Measurements from ENCODE around the gene RASL11A. TPM values are rescaled to one million over a fixed set of nuclear protein-coding genes. Genes with fewer than 3 reads are reported as not detected.
"Not testable (repeated sequence)": the region's sequence is repeated elsewhere in the genome, so short reads cannot be mapped to it uniquely, and the experiment has no call there.

Gene RASL11A
- total RNA-seq (2014; rRNA removed) (43.3 and 59.7 TPM in 2 replicates), Bru-seq, nascent RNA (percentile 91 among the genes with signal in this experiment), BruChase-seq, experiment 1, labeled RNA remaining after a 6-hour chase (percentile 95 among the genes with signal in this experiment), BruChase-seq, experiment 2, labeled RNA remaining after a 2-hour chase (percentile 97 among the genes with signal in this experiment)
- long read RNA-seq, transcript RASL11A-201 (4 exons, 1,543 nt), result major isoform, 16 of 25 reads
- long read RNA-seq, partial matches to known transcripts, result 4 of 25 reads
- long read RNA-seq, other reads (novel, unspliced or antisense), result 2 of 25 reads

- Histone ChIP-seq H3K4me3 (ENCODE audit: low read length) (peak within 1 kb of the TSS; percentile 99), H3K9me2 (replicated peaks; ENCODE audit: low read length) (no peaks in the 10 kb centered on the region), H3K9me3 (ENCODE audit: low read length) (no peaks in the 10 kb centered on the region), H4K20me1 (ENCODE audit: low read length) (peaks cover 9% of the 10 kb centered on the region), H3K36me3 (ENCODE audit: low read depth, low read length) (no peaks in the 10 kb centered on the region), H3K79me2 (ENCODE audit: low read length) (peaks cover 8% of the 10 kb centered on the region), H3F3A (ENCODE audit: low read length, unreplicated experiment) (no peaks in the 10 kb centered on the region), H3K9ac (ENCODE audit: low read length) (peak within 1 kb of the TSS; percentile 78), H3K27ac (ENCODE audit: low read length) (peak within 1 kb of the TSS; percentile 26), H3K4me1 (ENCODE audit: insufficient read depth, low read length) (peaks cover 18% of the 10 kb centered on the region), H2AFZ (ENCODE audit: low read length) (peak within 1 kb of the TSS; percentile 81), H3K4me2 (ENCODE audit: low read length) (peak within 1 kb of the TSS; percentile 99), H3K27me3 (ENCODE audit: low read length) (no peaks in the 10 kb centered on the region)
- DNase-seq (peak; percentile 87), ATAC-seq (peak; percentile 87)
- POLR2A ChIA-PET (ENCODE audit: unreplicated experiment), result interaction anchor here (0.6 to 0.7 kb wide), 3 partner anchors 38 to 286 kb away, joined by 3 read pairs; no protein-coding TSS in a partner anchor
- no TSS peak for BruUV-seq (replicated peaks)
- TF ChIP-seq CTCF (conservative IDR thresholded peaks at IDR 0.05; ENCODE audit: low read depth, low read length), result peak; percentile 82
- TF ChIP-seq EZH2 (IDR thresholded peaks at IDR 0.05; ENCODE audit: low read length, unreplicated experiment), result no peak
- no peak for TF ChIP-seq EZH2phosphoT487 (IDR thresholded peaks at IDR 0.05; ENCODE audit: borderline replicate concordance, low read length)
- CTCF ChIA-PET, result interaction anchor here (0.5 kb wide), 1 partner anchor 157 kb away, joined by 3 read pairs; no protein-coding TSS in a partner anchor
- intact Hi-C loops (cut with micrococcal nuclease), result loop anchor here (2.0 to 5.0 kb wide), 3 partner anchors 86 to 229 kb away; no protein-coding TSS in a partner anchor
Observed at GRCh38 chr13:27270594-27271520, at the start of gene RASL11A. TSS of gene RASL11A (plus strand) at chr13:27270830. CDS start at chr13:27270945, 115 bp downstream.

- BruUV-seq (replicated peaks); H4K20me1 ChIP-seq (ENCODE audit: low read length); H3K9ac ChIP-seq (ENCODE audit: low read length); H3K4me1 ChIP-seq (ENCODE audit: insufficient read depth, low read length); ATAC-seq; H2AFZ ChIP-seq (ENCODE audit: low read length); H3K9me2 ChIP-seq (replicated peaks; ENCODE audit: low read length); H3K9me3 ChIP-seq (ENCODE audit: low read length); POLR2A ChIA-PET (ENCODE audit: unreplicated experiment); intact Hi-C loops (cut with micrococcal nuclease); H3F3A ChIP-seq (ENCODE audit: low read length, unreplicated experiment); H3K27ac ChIP-seq (ENCODE audit: low read length); CTCF ChIA-PET; DNase-seq; H3K4me2 ChIP-seq (ENCODE audit: low read length); H3K4me3 ChIP-seq (ENCODE audit: low read length); H3K36me3 ChIP-seq (ENCODE audit: low read depth, low read length); H3K27me3 ChIP-seq (ENCODE audit: low read length); H3K79me2 ChIP-seq (ENCODE audit: low read length): not testable (repeated sequence)
Observed at GRCh38 chr13:27222100-27222499, 48.5 kb upstream of the RASL11A start.

- Histone ChIP-seq H3K4me1 (ENCODE audit: insufficient read depth, low read length) (no peaks in the 10 kb centered on the region), H3F3A (ENCODE audit: low read length, unreplicated experiment) (no peaks in the 10 kb centered on the region), H3K27me3 (ENCODE audit: low read length) (no peaks in the 10 kb centered on the region), H3K9me3 (ENCODE audit: low read length) (no peaks in the 10 kb centered on the region), H3K9me2 (replicated peaks; ENCODE audit: low read length) (no peaks in the 10 kb centered on the region), H4K20me1 (ENCODE audit: low read length) (no peaks in the 10 kb centered on the region), H3K4me2 (ENCODE audit: low read length) (no peak overlapping the region), H2AFZ (ENCODE audit: low read length) (no peak overlapping the region), H3K4me3 (ENCODE audit: low read length) (no peak overlapping the region), H3K36me3 (ENCODE audit: low read depth, low read length) (no peaks in the 10 kb centered on the region), H3K27ac (ENCODE audit: low read length) (no peak overlapping the region), H3K9ac (ENCODE audit: low read length) (no peak overlapping the region), H3K79me2 (ENCODE audit: low read length) (no peaks in the 10 kb centered on the region)
- intact Hi-C loops (cut with micrococcal nuclease), result no loop called here
- DNase-seq, result no peak
- BruUV-seq (replicated peaks), result no TSS peak
- TF ChIP-seq EZH2 (IDR thresholded peaks at IDR 0.05; ENCODE audit: low read length, unreplicated experiment) (no peak), CTCF (conservative IDR thresholded peaks at IDR 0.05; ENCODE audit: low read depth, low read length) (no peak), EZH2phosphoT487 (IDR thresholded peaks at IDR 0.05; ENCODE audit: borderline replicate concordance, low read length) (no peak)
- ATAC-seq, result no peak
- ChIA-PET CTCF (no interaction called here), POLR2A (ENCODE audit: unreplicated experiment) (no interaction called here)
Observed at GRCh38 chr13:27226991-27227390, 43.6 kb upstream of the RASL11A start.
